GM23338 (cell line): ENCODE measurements around the gene RAD51B. TPM values are rescaled to one million over a fixed set of nuclear protein-coding genes. Genes with fewer than 3 reads are reported as not detected.

ENCODE experiments used
- ATAC-seq: fragments of 200-7000 bp; cut with Tn5 transposase; 3 replicates; pipeline ENCODE4 v1.9.1; 2020
- DNase-seq: peaks from one replicate; pipeline ENCODE4 v3.0.0-alpha.2; 2015; ENCODE audit warnings: low spot score
- H2AFZ ChIP-seq: fragments of 200-600 bp; sonication (generic); 2 replicates; pipeline ENCODE4 v1.8.0; 2016; ENCODE audit warnings: antibody characterized with exemption, mild to moderate bottlenecking, moderate library complexity
- H3F3A ChIP-seq: fragments of 200-600 bp; sonication (generic); replicated peaks from 2 replicates; pipeline ENCODE4 v1.8.0; 2017; ENCODE audit warnings: antibody characterized with exemption, mixed run types, low read depth
- H3K27ac ChIP-seq: fragments of 200-600 bp; sonication (generic); 2 replicates; pipeline ENCODE4 v1.6.1; 2016; ENCODE audit warnings: low read depth
- H3K27me3 ChIP-seq: fragments of 200-600 bp; sonication (generic); 2 replicates; pipeline ENCODE4 v1.8.0; 2016; ENCODE audit warnings: mild to moderate bottlenecking, mixed run types, moderate library complexity; ENCODE audit not compliant: insufficient read depth
- H3K36me3 ChIP-seq: fragments of 200-600 bp; sonication (generic); 2 replicates; pipeline ENCODE4 v1.8.0; 2016; ENCODE audit warnings: mild to moderate bottlenecking; ENCODE audit not compliant: insufficient read depth
- H3K4me1 ChIP-seq: fragments of 200-600 bp; sonication (generic); 2 replicates; pipeline ENCODE4 v1.8.0; 2016; ENCODE audit warnings: mild to moderate bottlenecking, moderate library complexity; ENCODE audit not compliant: insufficient read depth
- H3K4me2 ChIP-seq: fragments of 200-600 bp; sonication (generic); 2 replicates; pipeline ENCODE4 v1.7.1; 2017; ENCODE audit warnings: mixed run types
- H3K4me3 ChIP-seq: fragments of 200-600 bp; sonication (generic); 2 replicates; pipeline ENCODE4 v1.6.1; 2016; ENCODE audit warnings: mixed run types
- H3K79me2 ChIP-seq: fragments of 200-600 bp; sonication (generic); replicated peaks from 2 replicates; pipeline ENCODE4 v1.8.0; 2017; ENCODE audit warnings: mild to moderate bottlenecking; ENCODE audit not compliant: insufficient read depth
- H3K9me2 ChIP-seq: fragments of 200-600 bp; sonication (generic); 2 replicates; pipeline ENCODE4 v1.8.0; 2017; ENCODE audit not compliant: insufficient read depth
- H4K20me1 ChIP-seq: fragments of 200-600 bp; sonication (generic); replicated peaks from 2 replicates; pipeline ENCODE4 v1.8.0; 2017; ENCODE audit warnings: mild to moderate bottlenecking; ENCODE audit not compliant: insufficient read depth
- H3K27ac Mint-ChIP-seq: 2 replicates; pipeline ENCODE4 v1.8.0; 2020; ENCODE audit warnings: inconsistent platforms, mild to moderate bottlenecking, moderate library complexity, mixed read lengths
- H3K27me3 Mint-ChIP-seq: 3 replicates; pipeline ENCODE4 v1.8.0; 2022; ENCODE audit warnings: low read depth, mild to moderate bottlenecking, moderate library complexity, mixed read lengths, inconsistent platforms; ENCODE audit not compliant: insufficient read depth, poor library complexity
- H3K36me3 Mint-ChIP-seq: 3 replicates; pipeline ENCODE4 v1.8.0; 2021; ENCODE audit warnings: low read depth, mild to moderate bottlenecking, inconsistent platforms, moderate library complexity, mixed read lengths
- H3K4me1 Mint-ChIP-seq: 3 replicates; pipeline ENCODE4 v1.8.0; 2020; ENCODE audit warnings: mild to moderate bottlenecking, inconsistent platforms, mixed read lengths
- H3K4me3 Mint-ChIP-seq: 3 replicates; pipeline ENCODE4 v1.8.0; 2021; ENCODE audit warnings: moderate library complexity, mild to moderate bottlenecking, inconsistent platforms, mixed read lengths
- H3K9me3 Mint-ChIP-seq: 3 replicates; pipeline ENCODE4 v1.8.0; 2020; ENCODE audit warnings: moderate library complexity, mild to moderate bottlenecking, inconsistent platforms, mixed read lengths
- CREB1 ChIP-seq: fragments of 250-450 bp; sonication (Bioruptor Pico); IDR thresholded peaks from 2 replicates; pipeline ENCODE4 v1.5.0; 2020; ENCODE audit warnings: low read depth, mild to moderate bottlenecking, moderate library complexity
- CTCF ChIP-seq, 2 experiments: fragments of 200-600 bp in 1 of 2; sonication (generic) in 1 of 2; conservative IDR thresholded peaks; 2 replicates each; pipeline versions ENCODE4 v1.5.1 to v1.6.1; 2016 to 2017; ENCODE audit warnings: antibody characterized with exemption in 2 of 2, low read depth in 2 of 2, mild to moderate bottlenecking in 2 of 2, moderate library complexity in 1 of 2
- ETS1 ChIP-seq: IDR thresholded peaks from 2 replicates; pipeline ENCODE4 v1.6.1; 2016; ENCODE audit warnings: antibody characterized with exemption
- EZH2 ChIP-seq: fragments of 200-600 bp; sonication (generic); IDR thresholded peaks from one replicate; pipeline ENCODE4 v1.8.0; 2017; ENCODE audit warnings: antibody characterized with exemption, mild to moderate bottlenecking, low read depth; ENCODE audit not compliant: unreplicated experiment
- ZNF114 ChIP-seq: fragments of 250-450 bp; sonication (Bioruptor Pico); IDR thresholded peaks from 2 replicates; pipeline ENCODE4 v1.5.0; 2020; ENCODE audit warnings: mild to moderate bottlenecking, moderate library complexity
- ZNF331 ChIP-seq: fragments of 250-450 bp; sonication (Bioruptor Pico); IDR thresholded peaks from 2 replicates; pipeline ENCODE4 v1.5.0; 2020; ENCODE audit warnings: low read depth, mild to moderate bottlenecking, moderate library complexity
- ZNF462 ChIP-seq: fragments of 250-450 bp; sonication (Bioruptor Pico); IDR thresholded peaks from 2 replicates; pipeline ENCODE4 v1.5.0; 2020; ENCODE audit warnings: mild to moderate bottlenecking, moderate library complexity
- polyA plus RNA-seq: library from polyadenylated mRNA; unstranded; fragments of >200 nt; fragmentation: Nextera tagmentation; extraction: Ambion mirVana; gene quantifications from 2 replicates; pipeline ENCODE4 v1.2.1, GENCODE V29; 2016
- total RNA-seq: library from RNA; depleted of rRNA; stranded (reverse); fragments of >200 nt; shearing (Covaris generic); gene quantifications from 2 replicates; pipeline ENCODE4 v1.2.3, GENCODE V29; 2014

The RAD51B gene
- total and polyA plus RNA-seq, 2 experiments from 2014 or later: 15.7 to 29.1 TPM

- DNase-seq (no peak), ATAC-seq (no peak)
- no peaks in the 10 kb centered on the region for H3K79me2 ChIP-seq
- H2AFZ ChIP-seq: no peak overlapping the region
- no peaks in the 10 kb centered on the region for H3K9me2 ChIP-seq
- H3K4me2 ChIP-seq: no peak overlapping the region
- Mint-ChIP-seq H3K9me3 (peaks cover 9% of the 10 kb centered on the region), H3K36me3 (peaks cover 5% of the 10 kb centered on the region), H3K27me3 (peaks cover 8% of the 10 kb centered on the region), H3K4me1 (peaks cover 6% of the 10 kb centered on the region), H3K4me3 (no peak overlapping the region), H3K27ac (no peak overlapping the region)
- no peaks in the 10 kb centered on the region for H3K27me3 ChIP-seq
- H3K4me3 ChIP-seq: no peak overlapping the region
- peaks cover under 1% of the 10 kb centered on the region; the same call in 1 of the 2 replicates for H3K36me3 ChIP-seq
- no peaks in the 10 kb centered on the region for H4K20me1 ChIP-seq
- H3F3A ChIP-seq: no peaks in the 10 kb centered on the region
- H3K4me1 ChIP-seq: no peaks in the 10 kb centered on the region
- TF ChIP-seq ZNF462 (CRISPR knock-in tag): no peak
- no peak for TF ChIP-seq CTCF (conservative IDR thresholded peaks at IDR 0.05; ENCODE audit: low read depth in 2 of 2)
- TF ChIP-seq CREB1 (CRISPR knock-in tag): no peak
- no peak for TF ChIP-seq ZNF114 (CRISPR knock-in tag)
- TF ChIP-seq EZH2: no peak
- TF ChIP-seq ETS1: no peak
- TF ChIP-seq ZNF331 (CRISPR knock-in tag): no peak
- no peak overlapping the region for H3K27ac ChIP-seq
These were observed 803.3 kb downstream of the RAD51B start for GRCh38 chr14:68622856-68623255.
